GM12878 (cell line): ENCODE results near the gene RERE. TPM values are rescaled to one million over a fixed set of nuclear protein-coding genes. Genes with fewer than 3 reads are reported as not detected.

ENCODE experiments used
- ATF2 ChIP-seq: IDR thresholded peaks from 2 replicates; pipeline ENCODE4 v1.6.1; 2012; ENCODE audit warnings: low read length, inconsistent platforms
- BACH1 ChIP-seq: fragments of 450-650 bp; IDR thresholded peaks from 2 replicates; pipeline ENCODE4 v1.6.1; 2017; ENCODE audit warnings: mild to moderate bottlenecking, borderline replicate concordance
- BCL11A ChIP-seq: IDR thresholded peaks from 2 replicates; pipeline ENCODE4 v1.6.1; 2011; ENCODE audit warnings: low read depth, low read length
- CBFB ChIP-seq: IDR thresholded peaks from 2 replicates; pipeline ENCODE4 v1.6.1; 2016; ENCODE audit warnings: antibody characterized with exemption, low read depth
- EED ChIP-seq: sonication (generic); IDR thresholded peaks from 2 replicates; pipeline ENCODE4 v1.6.1; 2016; ENCODE audit warnings: antibody characterized with exemption, low read depth
- ELK1 ChIP-seq: IDR thresholded peaks from 2 replicates; pipeline ENCODE4 v1.6.1; 2012; ENCODE audit warnings: low read depth, low read length, improper control_type of control experiment
- GATAD2B ChIP-seq: fragments of 450-650 bp; conservative IDR thresholded peaks from 2 replicates; pipeline ENCODE4 v1.6.1; 2017; ENCODE audit warnings: low read depth, mild to moderate bottlenecking, moderate library complexity
- HCFC1 ChIP-seq: fragments of 150-350 bp; IDR thresholded peaks from 2 replicates; pipeline ENCODE4 v1.6.1; 2014; ENCODE audit warnings: low read length
- HDAC2 ChIP-seq: fragments of 200-600 bp; sonication (generic); IDR thresholded peaks from 2 replicates; pipeline ENCODE4 v1.6.1; 2017
- IKZF1 ChIP-seq: fragments of 450-650 bp; conservative IDR thresholded peaks from 2 replicates; pipeline ENCODE4 v1.6.1; 2017; ENCODE audit warnings: antibody characterized with exemption, mild to moderate bottlenecking
- JUNB ChIP-seq: IDR thresholded peaks from 2 replicates; pipeline ENCODE4 v1.6.1; 2016; ENCODE audit warnings: antibody characterized with exemption, mild to moderate bottlenecking
- MAX ChIP-seq: IDR thresholded peaks from 2 replicates; pipeline ENCODE4 v1.6.1; 2012; ENCODE audit warnings: low read depth, low read length, improper control_type of control experiment
- MXI1 ChIP-seq: fragments of 150-350 bp; IDR thresholded peaks from 2 replicates; pipeline ENCODE4 v1.6.1; 2011; ENCODE audit warnings: low read depth, mild to moderate bottlenecking, inconsistent platforms, low read length, improper control_type of control experiment
- NBN ChIP-seq: fragments of 450-650 bp; IDR thresholded peaks from 2 replicates; pipeline ENCODE4 v1.6.1; 2016
- NFXL1 ChIP-seq: fragments of 450-650 bp; IDR thresholded peaks from 2 replicates; pipeline ENCODE4 v1.6.1; 2017; ENCODE audit warnings: antibody characterized with exemption, mild to moderate bottlenecking, borderline replicate concordance
- PBX3 ChIP-seq: IDR thresholded peaks from 2 replicates; pipeline ENCODE4 v1.6.1; 2011; ENCODE audit warnings: mild to moderate bottlenecking, low read depth, low read length, moderate library complexity; ENCODE audit not compliant: insufficient replicate concordance
- RBBP5 ChIP-seq: fragments of 200-600 bp; sonication (generic); conservative IDR thresholded peaks from 2 replicates; pipeline ENCODE4 v1.6.1; 2016
- RUNX3 ChIP-seq: IDR thresholded peaks from 2 replicates; pipeline ENCODE4 v1.6.1; 2012; ENCODE audit warnings: low read length, inconsistent platforms
- SMAD1 ChIP-seq: fragments of 450-650 bp; IDR thresholded peaks from 2 replicates; pipeline ENCODE4 v1.6.1; 2018; ENCODE audit warnings: mild to moderate bottlenecking, low read depth; ENCODE audit not compliant: partially characterized antibody
- SPI1 ChIP-seq: IDR thresholded peaks from 2 replicates; pipeline ENCODE4 v1.6.1; 2011; ENCODE audit warnings: low read depth, mild to moderate bottlenecking, low read length, moderate library complexity, borderline replicate concordance; ENCODE audit not compliant: insufficient read depth
- TCF3 ChIP-seq: IDR thresholded peaks from 2 replicates; pipeline ENCODE4 v1.6.1; 2012; ENCODE audit warnings: low read depth, mild to moderate bottlenecking, low read length, borderline replicate concordance; ENCODE audit not compliant: insufficient read depth
- YY1 ChIP-seq: IDR thresholded peaks from 2 replicates; pipeline ENCODE4 v1.6.1; 2011; ENCODE audit warnings: low read depth, mild to moderate bottlenecking, low read length
- polyA plus RNA-seq, 11 experiments: library from polyadenylated mRNA; depleted of rRNA in 4 of 11; unstranded in 6 of 11; stranded (reverse) in 5 of 11; fragments of >200 nt; fragmentation: Nextera tagmentation in 4 of 11; fragmentation: Illumina TruSeq in 1 of 11; extraction: Ambion mirVana in 4 of 11; extraction: Trizol in 1 of 11; gene quantifications; 1 replicate in 1 of 11; 2 replicates in 10 of 11; pipeline versions ENCODE4 v1.2.1 to v1.2.3, GENCODE V29; 2011 to 2016; ENCODE audit warnings: inconsistent platforms in 2 of 11, missing spikeins in 2 of 11, low read depth in 1 of 11
- total RNA-seq, 4 experiments: library from RNA; depleted of rRNA in 3 of 4; stranded (reverse); fragments of >200 nt in 3 of 4; fragmentation: Illumina TruSeq in 1 of 4; extraction: Trizol in 1 of 4; gene quantifications; 2 replicates each; pipeline versions ENCODE4 v1.2.1 to v1.2.3, GENCODE V29; 2013 to 2021
- TF ChIP-seq, protein P1 (sequence below): IDR thresholded peaks from 2 replicates; pipeline ENCODE4 v1.6.1; 2011; ENCODE audit warnings: borderline replicate concordance, low read depth, mild to moderate bottlenecking, moderate library complexity, low read length; ENCODE audit not compliant: insufficient read depth, poor library complexity, severe bottlenecking
- TF ChIP-seq, protein P2 (sequence below): fragments of 450-650 bp; IDR thresholded peaks from 2 replicates; pipeline ENCODE4 v1.6.1; 2017; ENCODE audit warnings: mild to moderate bottlenecking, moderate library complexity

The RERE gene
- total and polyA plus RNA-seq, 10 of the 15 experiments (the other 5 are each of a cell fraction or from before 2014, with no cell fraction given), result 5.2 to 60.5 (median 20.2) TPM

- TF ChIP-seq PBX3 (no peak), MXI1 (no peak), CBFB (no peak), ELK1 (no peak), ATF2 (peak; percentile 44; the same call in 1 of the 2 replicates), GATAD2B (no peak), IKZF1 (no peak), BACH1 (no peak), RUNX3 (peak; percentile 75), NFXL1 (no peak), SMAD1 (no peak), SPI1 (peak; percentile 22; the same call in 1 of the 2 replicates), EED (peak; percentile 56), BCL11A (no peak), TCF3 (no peak), MAX (no peak), HCFC1 (no peak), HDAC2 (no peak), YY1 (0 out of 2 replicates have a peak, but pooled peaks have one; percentile 33), RBBP5 (no peak), NBN (no peak), JUNB (peak; percentile 63)
- TF ChIP-seq, protein P1, sequence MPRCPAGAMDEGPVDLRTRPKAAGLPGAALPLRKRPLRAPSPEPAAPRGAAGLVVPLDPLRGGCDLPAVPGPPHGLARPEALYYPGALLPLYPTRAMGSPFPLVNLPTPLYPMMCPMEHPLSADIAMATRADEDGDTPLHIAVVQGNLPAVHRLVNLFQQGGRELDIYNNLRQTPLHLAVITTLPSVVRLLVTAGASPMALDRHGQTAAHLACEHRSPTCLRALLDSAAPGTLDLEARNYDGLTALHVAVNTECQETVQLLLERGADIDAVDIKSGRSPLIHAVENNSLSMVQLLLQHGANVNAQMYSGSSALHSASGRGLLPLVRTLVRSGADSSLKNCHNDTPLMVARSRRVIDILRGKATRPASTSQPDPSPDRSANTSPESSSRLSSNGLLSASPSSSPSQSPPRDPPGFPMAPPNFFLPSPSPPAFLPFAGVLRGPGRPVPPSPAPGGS, result no peak
- TF ChIP-seq, protein P2, sequence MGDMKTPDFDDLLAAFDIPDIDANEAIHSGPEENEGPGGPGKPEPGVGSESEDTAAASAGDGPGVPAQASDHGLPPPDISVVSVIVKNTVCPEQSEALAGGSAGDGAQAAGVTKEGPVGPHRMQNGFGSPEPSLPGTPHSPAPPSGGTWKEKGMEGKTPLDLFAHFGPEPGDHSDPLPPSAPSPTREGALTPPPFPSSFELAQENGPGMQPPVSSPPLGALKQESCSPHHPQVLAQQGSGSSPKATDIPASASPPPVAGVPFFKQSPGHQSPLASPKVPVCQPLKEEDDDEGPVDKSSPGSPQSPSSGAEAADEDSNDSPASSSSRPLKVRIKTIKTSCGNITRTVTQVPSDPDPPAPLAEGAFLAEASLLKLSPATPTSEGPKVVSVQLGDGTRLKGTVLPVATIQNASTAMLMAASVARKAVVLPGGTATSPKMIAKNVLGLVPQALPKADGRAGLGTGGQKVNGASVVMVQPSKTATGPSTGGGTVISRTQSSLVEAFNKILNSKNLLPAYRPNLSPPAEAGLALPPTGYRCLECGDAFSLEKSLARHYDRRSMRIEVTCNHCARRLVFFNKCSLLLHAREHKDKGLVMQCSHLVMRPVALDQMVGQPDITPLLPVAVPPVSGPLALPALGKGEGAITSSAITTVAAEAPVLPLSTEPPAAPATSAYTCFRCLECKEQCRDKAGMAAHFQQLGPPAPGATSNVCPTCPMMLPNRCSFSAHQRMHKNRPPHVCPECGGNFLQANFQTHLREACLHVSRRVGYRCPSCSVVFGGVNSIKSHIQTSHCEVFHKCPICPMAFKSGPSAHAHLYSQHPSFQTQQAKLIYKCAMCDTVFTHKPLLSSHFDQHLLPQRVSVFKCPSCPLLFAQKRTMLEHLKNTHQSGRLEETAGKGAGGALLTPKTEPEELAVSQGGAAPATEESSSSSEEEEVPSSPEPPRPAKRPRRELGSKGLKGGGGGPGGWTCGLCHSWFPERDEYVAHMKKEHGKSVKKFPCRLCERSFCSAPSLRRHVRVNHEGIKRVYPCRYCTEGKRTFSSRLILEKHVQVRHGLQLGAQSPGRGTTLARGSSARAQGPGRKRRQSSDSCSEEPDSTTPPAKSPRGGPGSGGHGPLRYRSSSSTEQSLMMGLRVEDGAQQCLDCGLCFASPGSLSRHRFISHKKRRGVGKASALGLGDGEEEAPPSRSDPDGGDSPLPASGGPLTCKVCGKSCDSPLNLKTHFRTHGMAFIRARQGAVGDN, result no peak
These were observed 419.9 kb downstream of the RERE start (continued) for GRCh38 chr1:8397511-8397910.
